ENCODE data around the gene PTEN.

DNA sequence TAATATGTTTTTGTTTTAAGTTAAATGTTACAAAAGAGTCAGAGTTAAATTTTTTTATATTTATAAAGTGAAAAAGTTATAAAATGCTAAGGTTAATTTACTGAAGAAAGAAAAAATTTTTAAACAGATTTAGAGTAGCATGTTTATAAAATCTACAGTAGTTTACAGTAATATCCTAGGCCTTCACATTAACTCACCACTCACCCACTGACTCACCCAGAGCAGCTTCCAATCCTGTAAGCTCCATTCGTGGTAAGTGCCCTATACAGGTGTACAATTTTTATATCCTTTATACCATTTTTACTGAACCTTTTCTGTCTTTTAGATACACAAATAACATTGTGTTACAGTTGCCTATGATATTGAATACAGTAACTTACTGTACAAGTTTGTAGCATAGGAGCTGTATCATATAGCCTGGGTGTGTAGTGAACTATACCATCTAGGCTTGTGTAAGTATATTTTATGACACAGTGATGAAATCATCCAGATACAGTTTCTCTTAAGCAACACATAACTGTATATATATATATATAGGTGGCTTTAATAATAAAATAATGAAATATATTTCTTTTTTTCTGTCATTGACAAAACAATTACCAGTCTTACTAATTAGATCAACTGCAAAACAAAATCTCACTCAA, 79.6 kb downstream of the PTEN start:
- TF ChIP-seq, protein P1, sequence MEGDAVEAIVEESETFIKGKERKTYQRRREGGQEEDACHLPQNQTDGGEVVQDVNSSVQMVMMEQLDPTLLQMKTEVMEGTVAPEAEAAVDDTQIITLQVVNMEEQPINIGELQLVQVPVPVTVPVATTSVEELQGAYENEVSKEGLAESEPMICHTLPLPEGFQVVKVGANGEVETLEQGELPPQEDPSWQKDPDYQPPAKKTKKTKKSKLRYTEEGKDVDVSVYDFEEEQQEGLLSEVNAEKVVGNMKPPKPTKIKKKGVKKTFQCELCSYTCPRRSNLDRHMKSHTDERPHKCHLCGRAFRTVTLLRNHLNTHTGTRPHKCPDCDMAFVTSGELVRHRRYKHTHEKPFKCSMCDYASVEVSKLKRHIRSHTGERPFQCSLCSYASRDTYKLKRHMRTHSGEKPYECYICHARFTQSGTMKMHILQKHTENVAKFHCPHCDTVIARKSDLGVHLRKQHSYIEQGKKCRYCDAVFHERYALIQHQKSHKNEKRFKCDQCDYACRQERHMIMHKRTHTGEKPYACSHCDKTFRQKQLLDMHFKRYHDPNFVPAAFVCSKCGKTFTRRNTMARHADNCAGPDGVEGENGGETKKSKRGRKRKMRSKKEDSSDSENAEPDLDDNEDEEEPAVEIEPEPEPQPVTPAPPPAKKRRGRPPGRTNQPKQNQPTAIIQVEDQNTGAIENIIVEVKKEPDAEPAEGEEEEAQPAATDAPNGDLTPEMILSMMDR (IDR thresholded peaks at IDR 0.05; ENCODE audit: insufficient read depth, low read length, poor library complexity, severe bottlenecking): no peak
- no peak for TF ChIP-seq EZH2phosphoT487 (conservative IDR thresholded peaks at IDR 0.05; ENCODE audit: low read length)

Measured in SU-DHL-6 (cell line).